HG02973 (cell line): ENCODE results near the gene ALKBH5.

Experiments used
- ATAC-seq: cut with Tn5 transposase; IDR thresholded peaks from one replicate; pipeline ENCODE4 v1.9.1; 2021; ENCODE audit warnings: moderate library complexity; ENCODE audit not compliant: unreplicated experiment

Gene ALKBH5

DNA sequence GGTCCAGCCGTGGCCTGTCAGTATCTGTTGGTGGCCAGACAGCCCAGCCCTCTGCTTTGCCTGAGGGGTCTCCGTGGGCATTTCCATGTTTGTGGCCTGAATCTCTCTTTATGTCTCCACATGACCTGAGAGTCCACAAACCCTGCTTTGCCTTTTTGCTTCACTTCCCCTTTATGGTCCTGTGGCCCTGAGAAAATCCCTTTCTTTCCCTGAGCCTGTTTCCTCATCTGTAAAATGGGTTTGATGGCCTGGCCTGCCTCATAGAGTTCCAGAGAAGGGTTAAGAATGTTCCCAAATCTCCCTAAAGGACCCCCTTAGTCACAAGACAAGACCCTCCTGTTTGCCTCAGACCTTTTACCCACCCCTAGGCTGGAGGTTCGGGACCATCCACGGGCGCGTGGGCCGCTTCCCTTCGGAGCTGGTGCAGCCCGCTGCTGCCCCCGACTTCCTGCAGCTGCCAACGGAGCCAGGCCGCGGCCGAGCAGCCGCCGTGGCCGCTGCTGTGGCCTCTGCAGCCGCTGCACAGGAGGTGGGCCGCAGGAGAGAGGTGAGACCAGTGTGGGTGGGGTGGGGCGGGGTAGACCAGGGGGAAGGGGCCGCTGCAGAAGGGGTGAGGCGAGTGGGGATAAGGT lies 26.2 kb upstream of the ALKBH5 start:
- no peak for ATAC-seq

DNA sequence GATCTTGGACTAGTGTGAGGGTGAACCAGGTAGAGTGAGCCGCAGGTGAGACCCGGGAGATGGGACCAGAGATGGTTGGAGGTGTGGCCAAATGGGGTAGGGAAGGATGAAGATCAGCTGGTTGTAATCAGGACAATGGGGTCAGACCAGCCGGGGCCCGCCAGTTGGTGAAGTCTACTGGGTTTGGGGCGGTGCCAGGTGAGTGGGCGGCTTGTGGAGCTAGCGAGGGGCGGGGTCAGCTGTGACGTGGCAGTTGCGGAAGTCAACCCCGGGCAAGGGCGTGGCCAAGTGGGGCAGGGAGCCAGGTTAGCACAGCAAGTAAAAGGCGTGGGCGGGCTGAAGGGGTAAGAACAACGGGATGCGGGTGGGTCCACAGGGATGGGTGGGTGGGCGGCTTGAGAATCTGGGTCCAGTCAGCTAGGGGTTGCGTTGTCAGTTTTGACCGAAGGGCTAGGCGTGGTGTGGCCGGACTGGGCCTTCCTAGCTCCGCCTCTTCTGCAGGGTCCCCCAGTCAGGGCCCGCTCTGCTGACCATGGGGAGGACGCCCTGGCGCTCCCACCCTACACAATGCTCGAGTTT lies 25.5 kb upstream of the ALKBH5 start:
- ATAC-seq = peak; percentile 43

DNA sequence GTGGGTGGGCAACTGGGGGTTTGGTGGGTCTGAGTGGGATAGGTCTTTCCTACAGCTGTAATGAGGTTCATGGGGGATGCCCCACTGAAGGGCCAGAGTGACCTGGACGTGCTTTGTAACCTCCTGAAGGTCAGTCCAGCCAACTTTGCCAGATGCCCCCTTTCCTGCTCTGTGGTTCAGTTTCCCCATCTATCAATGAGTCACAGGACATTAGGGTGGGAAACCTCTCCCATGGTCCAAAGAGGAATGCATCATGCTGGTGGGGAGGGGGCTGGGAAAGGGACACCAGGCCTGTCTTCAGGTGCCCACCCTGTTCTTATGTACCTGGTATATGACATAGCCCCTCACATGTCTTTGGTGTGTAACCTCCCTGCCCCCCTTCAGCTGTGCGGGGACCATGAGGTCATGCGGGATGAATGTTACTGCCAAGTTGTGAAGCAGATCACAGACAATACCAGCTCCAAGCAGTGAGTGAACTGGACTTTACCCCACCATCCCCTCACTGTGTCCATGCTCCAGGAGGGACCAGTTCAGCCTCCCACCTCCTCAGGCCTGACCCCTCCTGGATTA lies 24.0 kb upstream of the ALKBH5 start:
- no peak for ATAC-seq

DNA sequence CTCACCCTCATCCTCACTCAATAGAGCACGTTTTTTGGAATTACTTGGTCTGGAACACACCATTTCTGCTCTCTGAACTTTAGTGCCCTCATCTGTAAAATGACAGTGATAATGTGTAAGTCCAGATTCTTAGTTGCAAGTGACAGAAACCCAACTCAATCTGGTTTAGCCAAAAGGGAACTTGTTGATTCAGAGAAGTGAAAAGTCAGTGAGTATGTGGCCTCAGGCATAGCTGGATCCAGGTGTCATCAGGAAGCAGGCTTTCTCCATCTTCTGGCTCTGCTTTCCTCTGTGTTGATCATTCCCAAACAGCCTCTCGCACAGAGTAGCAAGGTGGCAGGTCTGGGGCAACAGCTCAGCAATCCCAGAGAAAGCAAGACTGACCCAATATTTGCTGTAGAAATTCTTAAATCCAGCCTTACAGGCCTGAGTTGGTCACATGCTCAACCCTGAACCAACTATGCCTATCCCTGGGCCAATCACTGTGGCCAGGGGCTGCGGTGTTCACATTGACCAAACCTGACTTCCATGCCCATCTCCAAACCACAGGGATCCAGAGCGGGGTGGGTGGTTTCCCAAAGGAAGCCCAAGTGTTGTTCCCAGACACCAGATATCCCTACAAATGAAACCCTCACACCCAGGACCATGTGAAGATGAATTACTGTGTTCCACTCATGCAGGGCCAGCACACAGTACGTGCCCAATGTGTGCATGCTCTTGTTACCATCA lies 23.3 kb upstream of the ALKBH5 start:
- ATAC-seq = no peak

DNA sequence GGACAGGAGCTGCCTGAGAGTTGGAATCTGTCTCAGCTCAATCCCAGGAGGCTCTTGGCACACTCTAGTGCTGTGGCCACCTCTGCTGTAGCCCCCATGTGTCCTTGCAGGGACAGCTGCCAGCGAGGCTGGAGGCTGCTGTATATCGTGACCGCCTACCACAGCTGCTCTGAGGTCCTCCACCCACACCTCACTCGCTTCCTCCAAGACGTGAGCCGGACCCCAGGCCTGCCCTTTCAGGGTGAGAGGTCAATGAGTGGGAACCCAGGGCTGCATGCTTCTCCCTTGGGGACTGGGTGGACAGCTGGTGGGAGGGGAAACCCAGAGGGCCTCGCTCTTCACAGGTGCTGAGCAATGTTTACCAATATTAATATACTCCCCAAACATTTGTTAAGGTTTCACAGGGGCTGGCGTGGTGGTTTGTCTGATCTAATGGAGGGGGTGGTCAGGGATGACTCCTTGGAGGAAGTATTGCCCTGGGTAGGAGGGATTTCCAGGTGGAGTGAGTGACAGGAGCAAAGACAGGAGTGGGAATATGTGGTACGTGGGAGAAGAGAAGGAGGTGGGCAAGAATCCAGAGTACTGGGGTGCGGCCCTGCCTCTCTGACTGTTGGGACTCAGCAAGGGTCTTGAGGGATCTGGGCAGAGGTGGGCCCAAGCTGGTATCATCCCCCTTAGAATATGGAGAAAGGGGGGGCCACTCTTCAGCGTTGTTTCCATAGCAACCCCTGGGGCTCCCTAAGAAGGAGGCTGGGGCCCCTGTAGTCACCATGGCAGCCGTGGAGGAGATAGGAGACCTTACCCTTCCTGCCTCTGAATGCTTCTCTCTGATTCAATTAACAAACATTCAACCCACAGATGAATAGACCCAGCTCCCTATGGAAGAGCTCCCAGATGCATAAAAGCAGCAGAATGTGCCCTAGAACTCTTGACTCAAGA lies 22.2 kb upstream of the ALKBH5 start:
- no peak for ATAC-seq

DNA sequence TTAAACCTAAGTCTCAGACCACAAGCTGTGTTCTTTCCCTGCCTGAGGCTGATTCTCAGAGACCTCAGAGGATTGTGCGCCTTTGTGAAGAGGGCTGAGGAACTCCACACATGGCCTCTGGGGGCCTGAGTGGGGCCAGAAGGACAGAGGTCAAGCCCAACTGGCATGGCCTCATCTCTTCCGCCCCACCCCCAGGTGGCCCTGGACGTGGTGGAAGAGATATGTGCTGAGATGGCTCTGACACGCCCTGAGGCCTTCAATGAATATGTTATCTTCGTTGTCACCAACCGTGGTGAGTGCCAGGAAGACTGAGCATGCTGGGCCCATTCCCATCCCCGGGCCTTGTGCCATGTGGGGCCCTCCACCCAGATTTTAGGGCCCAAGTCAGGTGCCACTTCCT lies 20.1 kb upstream of the ALKBH5 start:
- ATAC-seq = no peak

DNA sequence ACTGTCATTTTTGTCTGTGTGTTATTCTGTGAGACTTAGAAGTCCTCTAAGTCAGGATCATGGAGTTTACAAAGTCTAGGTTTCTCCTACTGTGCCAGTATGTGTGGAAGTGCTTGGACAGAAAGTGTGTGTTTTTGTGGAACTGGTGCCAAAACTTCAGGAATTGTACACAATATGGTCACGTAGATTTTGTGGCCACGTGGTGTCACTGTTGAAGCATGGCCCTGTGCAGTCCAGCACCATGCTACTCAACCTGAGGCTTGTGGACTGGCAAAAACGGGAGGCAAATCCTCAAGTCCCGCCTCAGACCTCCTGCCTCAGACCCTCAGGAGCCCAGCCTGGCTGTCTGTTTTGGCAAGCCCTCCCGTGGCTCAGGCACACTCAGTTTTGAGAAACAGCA lies 16.7 kb upstream of the ALKBH5 start:
- no peak for ATAC-seq

DNA sequence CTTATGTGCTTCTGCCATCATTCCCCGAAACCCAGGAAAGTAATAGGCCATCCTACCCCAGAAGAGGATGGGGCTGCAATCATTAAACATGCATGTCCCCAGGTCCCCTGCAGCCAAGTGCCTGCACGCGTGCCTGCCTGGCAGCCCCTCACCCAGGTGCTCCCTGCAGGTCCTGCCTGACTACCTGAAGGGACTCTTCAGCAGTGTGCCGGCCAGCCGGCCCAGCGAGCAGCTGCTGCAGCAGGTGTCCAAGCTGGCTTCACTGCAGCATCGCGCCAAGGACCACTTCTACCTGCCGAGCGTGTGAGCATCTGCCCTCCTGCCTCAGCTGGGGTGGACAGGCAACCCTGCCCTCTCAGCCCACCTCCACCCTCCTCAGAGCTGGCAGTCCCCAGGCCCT lies 16.2 kb upstream of the ALKBH5 start:
- no peak for ATAC-seq

DNA sequence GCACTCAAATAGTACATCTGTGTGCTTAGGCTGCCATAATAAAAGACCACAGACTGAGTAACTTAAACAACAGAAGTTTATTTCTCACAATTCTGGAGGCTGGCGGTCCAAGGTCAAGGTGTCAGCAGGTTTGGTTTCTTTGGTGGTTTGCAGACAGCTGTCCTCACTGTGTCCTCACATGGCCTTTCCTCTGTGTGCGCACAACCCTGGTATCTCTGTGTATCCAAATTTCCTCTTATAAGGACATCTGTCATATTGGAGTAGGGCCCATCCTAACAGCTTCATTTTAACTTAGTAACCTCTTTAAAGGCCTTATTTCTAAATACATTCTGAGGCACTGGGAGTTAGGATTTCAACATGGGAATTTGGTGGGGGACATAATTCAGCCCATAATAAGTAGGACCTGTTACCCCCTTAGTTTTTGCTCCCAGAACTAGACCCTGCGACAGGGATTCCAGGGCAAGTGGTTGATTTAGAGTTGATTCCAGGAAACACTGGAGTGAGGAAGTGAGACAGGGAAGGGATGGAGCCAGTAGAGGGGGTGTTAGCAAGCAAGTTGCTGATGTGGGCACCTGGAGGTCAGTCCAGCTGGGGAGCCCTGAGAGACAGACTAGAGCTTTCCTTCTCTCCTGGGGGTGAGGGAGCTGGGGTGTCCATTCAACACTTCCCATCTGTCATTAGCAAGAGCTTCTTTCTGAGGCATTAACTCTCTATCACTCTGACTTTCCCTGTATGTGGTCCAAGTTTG lies 10.9 kb upstream of the ALKBH5 start:
- no peak for ATAC-seq

DNA sequence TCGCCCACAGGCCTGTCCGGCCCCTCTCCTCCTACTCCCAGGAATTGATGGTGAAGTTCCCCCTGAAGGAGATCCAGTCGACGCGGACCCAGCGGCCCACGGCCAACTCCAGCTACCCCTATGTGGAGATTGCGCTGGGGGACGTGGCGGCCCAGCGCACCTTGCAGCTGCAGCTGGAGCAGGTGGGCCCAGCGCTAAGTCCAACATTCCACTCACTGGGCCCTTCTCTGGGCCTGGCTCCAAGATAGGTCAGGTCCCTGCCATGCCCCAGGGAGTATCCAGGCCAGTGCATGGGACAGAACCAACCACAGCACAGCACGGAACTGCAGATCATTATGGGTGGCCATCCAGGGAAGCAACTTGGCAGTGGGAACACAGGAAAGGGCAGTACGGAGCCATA lies 9.9 kb upstream of the ALKBH5 start:
- no peak for ATAC-seq

DNA sequence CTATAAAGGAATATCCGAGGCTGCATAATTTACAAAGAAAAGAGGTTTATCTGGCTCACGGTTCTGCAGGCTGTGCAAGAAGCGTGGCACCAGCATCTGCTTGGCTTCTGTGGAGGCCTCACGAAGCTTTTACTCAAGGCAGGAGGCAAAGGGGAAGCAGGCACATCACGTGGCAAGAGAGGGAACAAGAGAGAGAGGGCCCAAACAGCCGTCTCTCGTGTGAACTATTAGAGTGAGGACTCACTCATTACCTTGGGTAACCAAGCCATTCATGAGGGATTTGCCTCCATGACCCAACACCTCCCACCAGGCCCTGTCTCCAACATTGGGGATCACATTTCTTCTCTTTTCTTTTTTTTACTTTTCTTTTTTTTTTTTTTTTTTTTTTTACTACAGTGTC lies 7.5 kb upstream of the ALKBH5 start:
- ATAC-seq = no peak

DNA sequence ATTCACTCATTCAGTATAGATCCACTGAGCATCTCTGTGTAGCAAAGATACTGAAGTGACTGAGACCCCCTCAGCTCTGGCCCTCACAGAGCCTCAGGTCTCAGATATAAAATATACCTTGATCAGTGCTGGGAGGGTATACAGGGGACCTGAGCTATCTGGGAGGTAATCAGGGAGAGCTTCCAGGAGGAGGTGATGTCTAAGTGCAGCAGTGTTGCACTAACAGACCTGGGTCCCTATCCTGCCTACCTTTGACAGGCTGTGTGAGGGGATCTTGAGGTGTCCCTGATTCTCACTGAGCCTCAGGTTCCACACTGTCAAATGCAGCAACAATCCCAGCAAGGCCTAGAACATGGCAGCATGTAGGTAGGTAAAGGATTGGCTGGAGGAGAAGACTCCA lies 6.5 kb upstream of the ALKBH5 start:
- ATAC-seq = no peak

DNA sequence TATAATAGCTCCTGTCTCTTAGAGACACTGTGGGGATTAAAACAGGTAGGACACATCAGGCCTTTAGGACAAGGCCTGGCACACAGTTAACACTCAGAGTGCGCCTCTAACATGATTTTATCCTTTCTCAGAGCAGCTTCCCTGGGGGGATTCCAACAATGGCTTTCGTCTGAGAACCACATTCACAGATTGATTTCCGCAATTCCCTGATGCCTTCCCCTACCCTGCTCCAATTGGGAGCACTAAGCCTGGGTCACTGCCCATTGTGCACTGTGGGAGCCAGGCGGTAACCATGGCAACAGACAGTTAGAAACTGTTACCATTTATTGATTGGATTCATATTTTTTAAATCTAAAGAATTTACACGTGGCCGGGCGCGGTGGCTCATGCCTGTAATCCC lies 5.9 kb upstream of the ALKBH5 start:
- ATAC-seq = no peak

DNA sequence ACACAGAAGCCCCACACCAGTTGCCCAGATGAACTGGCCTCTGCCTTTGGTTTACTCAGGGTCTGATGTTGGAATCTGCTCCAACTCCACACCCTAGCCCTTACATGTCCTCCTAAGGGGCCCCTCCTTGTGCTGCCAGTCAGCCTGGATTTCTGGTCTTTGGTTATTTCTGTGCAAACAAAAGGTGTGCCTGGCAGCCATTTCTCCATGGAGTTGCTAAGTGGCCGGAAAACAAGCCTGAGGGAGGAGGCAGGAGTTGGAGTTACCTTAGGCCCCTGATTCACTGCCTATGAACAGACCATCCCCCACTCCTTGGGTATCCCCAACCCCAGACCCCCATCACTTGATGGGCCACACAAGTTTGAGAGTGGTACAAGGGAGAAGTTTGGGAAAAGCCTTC lies 4.4 kb upstream of the ALKBH5 start:
- no peak for ATAC-seq

DNA sequence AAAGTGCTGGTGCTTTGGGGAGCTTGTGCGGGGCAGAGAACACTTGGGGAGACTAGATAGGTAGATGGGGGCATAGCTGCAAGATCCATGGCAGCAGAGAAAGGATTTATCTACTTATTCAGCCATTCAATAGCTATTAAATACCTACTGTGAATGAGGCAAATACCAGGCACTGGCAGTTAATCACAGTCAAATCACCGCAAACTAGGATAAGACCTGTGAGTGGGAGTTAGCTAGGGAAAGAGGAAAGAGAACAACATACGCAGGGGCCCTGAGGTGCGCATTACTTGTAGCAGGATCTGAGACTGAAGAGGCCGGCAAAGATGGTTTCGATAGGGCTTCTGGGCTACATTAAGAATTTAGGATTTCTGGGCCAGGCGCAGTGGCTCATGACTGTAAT lies 3.8 kb upstream of the ALKBH5 start:
- ATAC-seq = no peak

DNA sequence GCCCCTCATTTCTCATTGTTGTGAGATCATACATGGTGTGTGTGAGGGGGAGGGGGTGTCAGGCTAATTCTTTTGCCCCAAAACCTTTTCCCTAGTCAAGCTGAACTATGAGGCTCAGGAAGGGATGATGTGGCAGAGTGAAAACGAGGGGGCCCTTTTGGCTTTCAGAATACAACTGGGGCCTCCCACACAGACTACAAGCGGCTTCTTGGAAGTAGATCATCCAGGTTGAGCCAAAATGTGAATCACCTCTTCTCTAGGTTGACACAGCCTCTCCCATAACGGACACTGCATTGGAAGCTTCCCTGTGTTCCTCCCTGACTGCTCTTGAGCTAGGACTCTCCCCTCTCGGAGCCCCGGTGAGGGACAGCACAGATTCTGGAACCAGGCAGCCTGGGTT lies 2.3 kb upstream of the ALKBH5 start:
- no peak for ATAC-seq

DNA sequence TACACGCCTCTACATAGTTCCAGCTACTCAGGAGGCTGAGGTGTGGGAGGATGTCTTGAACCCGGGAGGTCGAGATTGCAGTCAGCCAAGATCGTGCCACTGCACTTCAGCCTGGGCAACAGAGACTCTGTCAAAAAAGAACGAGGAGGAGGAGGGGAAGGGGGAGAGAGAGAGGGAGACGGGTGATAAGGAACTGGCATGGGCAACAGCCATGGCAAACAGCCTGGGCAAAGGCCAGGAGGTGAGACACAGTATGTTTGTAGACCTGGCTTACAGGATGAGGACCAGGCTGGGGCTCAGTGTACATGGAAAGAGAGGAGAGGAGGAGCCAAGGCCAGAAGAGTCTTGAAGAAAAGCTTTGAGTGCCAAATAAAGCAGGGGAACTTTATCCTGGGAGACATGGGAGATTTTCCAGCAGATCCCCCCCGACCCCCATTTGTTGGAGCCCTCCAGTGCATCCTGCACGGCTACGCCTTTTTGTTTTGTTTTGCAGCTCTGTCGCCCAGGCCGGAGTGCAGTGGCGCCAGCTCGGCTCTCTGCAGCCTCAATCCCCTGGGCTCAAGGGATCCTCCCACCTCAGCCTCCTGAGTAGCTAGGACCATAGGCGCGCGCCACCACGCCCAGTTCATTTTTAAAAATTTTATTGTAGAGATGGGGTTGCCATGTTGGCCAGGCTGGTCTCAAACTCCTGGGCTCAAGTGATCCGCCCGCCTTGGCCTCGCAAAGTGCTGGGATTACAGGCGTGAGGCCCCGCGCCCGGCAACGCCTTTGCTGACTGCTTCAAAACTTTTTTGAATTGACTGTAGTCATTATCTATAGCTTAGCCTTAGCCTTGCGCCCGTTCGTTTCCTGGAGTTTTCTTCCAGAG lies 1.3 kb upstream of the ALKBH5 start:
- no peak for ATAC-seq

DNA sequence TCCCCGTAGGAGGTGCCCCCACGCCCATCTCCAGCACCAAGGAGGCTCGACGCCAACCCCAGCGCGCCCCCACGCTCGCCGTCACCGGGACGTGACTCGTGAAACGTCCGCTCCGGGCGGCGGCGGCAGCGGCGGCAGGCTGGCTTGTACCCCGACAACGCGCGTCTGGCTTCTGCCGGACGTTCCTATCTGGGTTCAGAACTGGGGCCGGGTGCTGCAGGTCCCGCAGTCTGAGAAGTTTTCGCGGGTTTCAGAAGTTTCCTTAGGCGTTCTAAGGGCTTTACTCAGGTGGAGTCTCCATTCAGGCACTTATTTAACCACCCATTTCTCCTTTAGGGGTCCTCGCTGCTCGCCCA lies 672 bp upstream of the ALKBH5 start:
- ATAC-seq = peak; percentile 23

DNA sequence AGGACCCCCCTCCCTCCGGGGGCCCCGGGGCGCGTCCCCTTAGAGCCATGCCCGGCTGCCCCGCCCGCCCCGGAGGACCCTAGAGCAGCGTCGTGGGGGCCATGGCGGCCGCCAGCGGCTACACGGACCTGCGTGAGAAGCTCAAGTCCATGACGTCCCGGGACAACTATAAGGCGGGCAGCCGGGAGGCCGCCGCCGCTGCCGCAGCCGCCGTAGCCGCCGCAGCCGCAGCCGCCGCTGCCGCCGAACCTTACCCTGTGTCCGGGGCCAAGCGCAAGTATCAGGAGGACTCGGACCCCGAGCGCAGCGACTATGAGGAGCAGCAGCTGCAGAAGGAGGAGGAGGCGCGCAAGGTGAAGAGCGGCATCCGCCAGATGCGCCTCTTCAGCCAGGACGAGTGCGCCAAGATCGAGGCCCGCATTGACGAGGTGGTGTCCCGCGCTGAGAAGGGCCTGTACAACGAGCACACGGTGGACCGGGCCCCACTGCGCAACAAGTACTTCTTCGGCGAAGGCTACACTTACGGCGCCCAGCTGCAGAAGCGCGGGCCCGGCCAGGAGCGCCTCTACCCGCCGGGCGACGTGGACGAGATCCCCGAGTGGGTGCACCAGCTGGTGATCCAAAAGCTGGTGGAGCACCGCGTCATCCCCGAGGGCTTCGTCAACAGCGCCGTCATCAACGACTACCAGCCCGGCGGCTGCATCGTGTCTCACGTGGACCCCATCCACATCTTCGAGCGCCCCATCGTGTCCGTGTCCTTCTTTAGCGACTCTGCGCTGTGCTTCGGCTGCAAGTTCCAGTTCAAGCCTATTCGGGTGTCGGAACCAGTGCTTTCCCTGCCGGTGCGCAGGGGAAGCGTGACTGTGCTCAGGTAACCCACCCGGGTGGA lies 759 bp downstream of the ALKBH5 start:
- ATAC-seq = no peak
